Activated CD8-positive, alpha-beta memory T cell treated with anti-CD3 and anti-CD28 coated beads for 24 hours (primary cell): ENCODE results near the gene NCS1.
A peak's percentile ranks its signal among the peaks of the same experiment; 100 is the strongest.
"Not testable (repeated sequence)": the region's sequence is repeated elsewhere in the genome, so short reads cannot be mapped to it uniquely, and the experiment has no call there.

ENCODE experiments used
- DNase-seq: peaks from one replicate; pipeline ENCODE4 v3.0.0-alpha.2; 2020

Gene NCS1

GRCh38 chr9:130240410-130241197 lies 68.4 kb downstream of the NCS1 start:
- DNase-seq, result no peak

GRCh38 chr9:130241198-130241535 lies 69.0 kb downstream of the NCS1 start:
- no peak for DNase-seq

- no peak for DNase-seq
These were observed 70.2 kb downstream of the NCS1 start for GRCh38 chr9:130242270-130243014.

GRCh38 chr9:130243015-130243881 lies 71.0 kb downstream of the NCS1 start:
- DNase-seq, result peak; percentile 96

GRCh38 chr9:130243882-130244170 lies 71.6 kb downstream of the NCS1 start:
- no peak for DNase-seq

GRCh38 chr9:130244548-130245165 lies 72.5 kb downstream of the NCS1 start:
- DNase-seq, result no peak

GRCh38 chr9:130245474-130245873 lies 73.3 kb downstream of the NCS1 start:
- DNase-seq, result no peak

GRCh38 chr9:130246126-130246525 lies 73.9 kb downstream of the NCS1 start:
- no peak for DNase-seq

GRCh38 chr9:130254747-130255630 lies 82.8 kb downstream of the NCS1 start:
- peak; percentile 28 for DNase-seq

- peak; percentile 26 for DNase-seq
These were observed 83.5 kb downstream of the NCS1 start for GRCh38 chr9:130255631-130256134.

GRCh38 chr9:130256644-130257043 lies 84.4 kb downstream of the NCS1 start:
- no peak for DNase-seq

- not testable (repeated sequence) for DNase-seq
These were observed 85.9 kb downstream of the NCS1 start for GRCh38 chr9:130258137-130258536.

GRCh38 chr9:130259044-130259443 lies 86.8 kb downstream of the NCS1 start:
- no peak for DNase-seq

- DNase-seq, result no peak
These were observed 88.9 kb downstream of the NCS1 start for GRCh38 chr9:130260816-130261765.

GRCh38 chr9:130262061-130262745 lies 90.0 kb downstream of the NCS1 start:
- DNase-seq, result no peak

- no peak for DNase-seq
These were observed 90.6 kb downstream of the NCS1 start for GRCh38 chr9:130262771-130263170.

GRCh38 chr9:130263601-130264413 lies 91.6 kb downstream of the NCS1 start:
- no peak for DNase-seq

GRCh38 chr9:130264414-130265350 lies 92.5 kb downstream of the NCS1 start:
- no peak for DNase-seq
